Stomach smooth muscle (tissue), 2 donors: ENCODE data around the gene SMYD3.
"Not testable (repeated sequence)": the region's sequence is repeated elsewhere in the genome, so short reads cannot be mapped to it uniquely, and the experiment has no call there.

Source experiments
- H3K27ac ChIP-seq: one replicate; pipeline ENCODE4 v1.7.0; 2013; ENCODE audit warnings: mild to moderate bottlenecking, low read length, inconsistent platforms
- H3K27me3 ChIP-seq, 2 donors: one replicate each; pipeline ENCODE4 v1.7.0; 2013; ENCODE audit warnings: low read length in 2 of 2; ENCODE audit not compliant: insufficient read depth in 2 of 2, control insufficient read depth in 1 of 2
- H3K36me3 ChIP-seq, 2 donors: one replicate each; pipeline ENCODE4 v1.7.0; 2013; ENCODE audit warnings: low read length in 2 of 2; ENCODE audit not compliant: control insufficient read depth in 2 of 2, insufficient read depth in 2 of 2
- H3K4me1 ChIP-seq: one replicate; pipeline ENCODE4 v1.7.0; 2013; ENCODE audit warnings: low read length; ENCODE audit not compliant: control insufficient read depth, insufficient read depth
- H3K4me3 ChIP-seq, 2 donors: one replicate each; pipeline ENCODE4 v1.7.0; 2013; ENCODE audit warnings: low read length in 2 of 2
- H3K9ac ChIP-seq, 2 donors: one replicate each; pipeline ENCODE4 v1.7.0; 2013; ENCODE audit warnings: low read length in 2 of 2, mild to moderate bottlenecking in 1 of 2
- H3K9me3 ChIP-seq, 2 donors: one replicate each; pipeline ENCODE4 v1.7.0; 2013; ENCODE audit warnings: low read length in 2 of 2; ENCODE audit not compliant: control insufficient read depth in 2 of 2
- donor health status: healthy.
- donor health status: Pancreatic carcinoma.

Gene SMYD3

GRCh38 chr1:245752561-245752960 is 754.5 kb downstream of the SMYD3 start:
- Histone ChIP-seq H3K27me3 (no peaks in the 10 kb centered on the region), H3K27ac (no peak overlapping the region), H3K9me3 (peaks cover 8 to 12% of the 10 kb centered on the region in 2 donors), H3K4me3 (no peak overlapping the region), H3K4me1 (no peaks in the 10 kb centered on the region), H3K36me3 (no peaks in the 10 kb centered on the region), H3K9ac (no peak overlapping the region)

- Histone ChIP-seq H3K9me3 (peaks cover 8 to 12% of the 10 kb centered on the region in 2 donors), H3K4me1 (no peaks in the 10 kb centered on the region), H3K9ac (no peak overlapping the region), H3K4me3 (no peak overlapping the region), H3K27me3 (no peaks in the 10 kb centered on the region), H3K27ac (no peak overlapping the region), H3K36me3 (no peaks in the 10 kb centered on the region)
Observed at GRCh38 chr1:245751726-245752470, 755.2 kb downstream of the SMYD3 start.

- H3K4me3 ChIP-seq, result no peak overlapping the region
- peaks cover 8 to 12% of the 10 kb centered on the region in 2 donors for H3K9me3 ChIP-seq
- H3K36me3 ChIP-seq, result no peaks in the 10 kb centered on the region
- H3K27ac ChIP-seq, result no peak overlapping the region
- no peak overlapping the region for H3K9ac ChIP-seq
- H3K27me3 ChIP-seq, result no peaks in the 10 kb centered on the region
- no peaks in the 10 kb centered on the region for H3K4me1 ChIP-seq
Observed at GRCh38 chr1:245751116-245751515, 756.0 kb downstream of the SMYD3 start.

- no peak overlapping the region for H3K27ac ChIP-seq
- no peaks in the 10 kb centered on the region for H3K4me1 ChIP-seq
- no peak overlapping the region for H3K4me3 ChIP-seq
- no peak overlapping the region for H3K9ac ChIP-seq
- no peaks in the 10 kb centered on the region for H3K36me3 ChIP-seq
- H3K9me3 ChIP-seq, result peaks cover 8 to 12% of the 10 kb centered on the region in 2 donors
- no peaks in the 10 kb centered on the region for H3K27me3 ChIP-seq
Observed at GRCh38 chr1:245750261-245750660, 756.8 kb downstream of the SMYD3 start.

- Histone ChIP-seq H3K27ac (no peak overlapping the region), H3K36me3 (no peaks in the 10 kb centered on the region), H3K4me1 (no peaks in the 10 kb centered on the region), H3K4me3 (no peak overlapping the region), H3K27me3 (no peaks in the 10 kb centered on the region), H3K9me3 (peaks cover 5 to 8% of the 10 kb centered on the region in 2 donors), H3K9ac (no peak overlapping the region)
Observed at GRCh38 chr1:245749053-245749452, 758.0 kb downstream of the SMYD3 start.

- H3K27ac ChIP-seq, result no peak overlapping the region
- no peak overlapping the region for H3K4me3 ChIP-seq
- no peaks in the 10 kb centered on the region for H3K36me3 ChIP-seq
- H3K27me3 ChIP-seq, result no peaks in the 10 kb centered on the region
- peaks cover 5 to 8% of the 10 kb centered on the region in 2 donors for H3K9me3 ChIP-seq
- H3K4me1 ChIP-seq, result no peaks in the 10 kb centered on the region
- no peak overlapping the region for H3K9ac ChIP-seq
Observed at GRCh38 chr1:245748646-245749045, 758.4 kb downstream of the SMYD3 start.

- no peaks in the 10 kb centered on the region for H3K36me3 ChIP-seq
- H3K27ac ChIP-seq, result no peak overlapping the region
- no peaks in the 10 kb centered on the region for H3K4me1 ChIP-seq
- no peak overlapping the region for H3K4me3 ChIP-seq
- peaks cover 5 to 8% of the 10 kb centered on the region in 2 donors for H3K9me3 ChIP-seq
- H3K27me3 ChIP-seq, result no peaks in the 10 kb centered on the region
- no peak overlapping the region for H3K9ac ChIP-seq
Observed at GRCh38 chr1:245748240-245748639, 758.8 kb downstream of the SMYD3 start.

GRCh38 chr1:245742896-245743295 is 764.2 kb downstream of the SMYD3 start:
- H3K36me3 ChIP-seq, result no peaks in the 10 kb centered on the region
- H3K4me3 ChIP-seq, result no peak overlapping the region
- no peak overlapping the region for H3K9ac ChIP-seq
- no peaks in the 10 kb centered on the region for H3K9me3 ChIP-seq
- no peaks in the 10 kb centered on the region for H3K27me3 ChIP-seq
- no peaks in the 10 kb centered on the region for H3K4me1 ChIP-seq
- H3K27ac ChIP-seq, result no peak overlapping the region

GRCh38 chr1:245740336-245740735 is 766.7 kb downstream of the SMYD3 start:
- H3K4me1 ChIP-seq, H3K36me3 ChIP-seq, H3K4me3 ChIP-seq: not testable (repeated sequence)

GRCh38 chr1:245730801-245731200 is 776.3 kb downstream of the SMYD3 start:
- Histone ChIP-seq H3K9me3 (peaks cover 0 to 4% of the 10 kb centered on the region in 2 donors), H3K27ac (no peak overlapping the region), H3K4me3 (no peak overlapping the region), H3K4me1 (no peaks in the 10 kb centered on the region), H3K27me3 (no peaks in the 10 kb centered on the region), H3K9ac (no peak overlapping the region), H3K36me3 (no peaks in the 10 kb centered on the region)

More at GRCh38 chr1:245740336-245740735, 766.7 kb downstream of the SMYD3 start:
- not testable (repeated sequence) for H3K27ac ChIP-seq, H3K9ac ChIP-seq, H3K9me3 ChIP-seq, H3K27me3 ChIP-seq

GRCh38 chr1:245728035-245728434 is 779.0 kb downstream of the SMYD3 start:
- H3K27me3 ChIP-seq, H3K36me3 ChIP-seq, H3K27ac ChIP-seq, H3K9ac ChIP-seq, H3K4me3 ChIP-seq, H3K9me3 ChIP-seq, H3K4me1 ChIP-seq: not testable (repeated sequence)
